Caco-2 (cell line): ENCODE measurements around the gene PCNX1. TPM values are rescaled to one million over a fixed set of nuclear protein-coding genes. Genes with fewer than 3 reads are reported as not detected.
A peak's percentile ranks its signal among the peaks of the same experiment; 100 is the strongest.

Experiments used
- BruUV-seq: library from RNA; stranded (reverse); fragments of 400-500 nt; replicated peaks from 2 replicates; lab custom pipeline; 2021; lab: Mats Ljungman, UMichigan
- CTCF ChIA-PET: fragments of 300-600 bp; sonication (Branson Sonifier 250); formaldehyde crosslinking; loops from one replicate; lab custom pipeline; 2022; ENCODE audit warnings: antibody characterized with exemption; lab: Charles Lee
- POLR2A ChIA-PET: fragments of 300-600 bp; sonication (Branson Sonifier 250); formaldehyde crosslinking; loops from one replicate; lab custom pipeline; 2022; ENCODE audit warnings: antibody characterized with exemption; lab: Charles Lee
- DNase-seq, 2 experiments: peaks; one replicate each; pipeline versions ENCODE4 v3.0.0 to v3.0.0-alpha.2; 2020 to 2022
- H3K27me3 ChIP-seq: replicated peaks from 2 replicates; pipeline ENCODE4 v1.6.0; 2011; ENCODE audit warnings: low read length; ENCODE audit not compliant: control insufficient read depth, insufficient read depth
- H3K36me3 ChIP-seq: 2 replicates; pipeline ENCODE4 v1.5.1; 2011; ENCODE audit warnings: low read length; ENCODE audit not compliant: control insufficient read depth, insufficient read depth
- H3K4me1 ChIP-seq: fragments of 250-450 bp; sonication (Bioruptor Pico); 2 replicates; pipeline ENCODE4 v1.5.1; 2020; ENCODE audit warnings: mild to moderate bottlenecking
- H3K4me3 ChIP-seq: 2 replicates; pipeline ENCODE4 v1.5.1; 2011; ENCODE audit warnings: low read depth, mild to moderate bottlenecking, control low read depth, low read length
- H3K9me3 ChIP-seq: fragments of 250-450 bp; sonication (Bioruptor Pico); 2 replicates; pipeline ENCODE4 v1.5.1; 2020; ENCODE audit warnings: mild to moderate bottlenecking, moderate library complexity
- H3K27ac Mint-ChIP-seq: one replicate; pipeline ENCODE4 v1.8.0; 2022; ENCODE audit warnings: mixed read lengths; ENCODE audit not compliant: unreplicated experiment
- H3K27me3 Mint-ChIP-seq: one replicate; pipeline ENCODE4 v1.8.0; 2022; ENCODE audit warnings: mixed read lengths; ENCODE audit not compliant: insufficient read depth, unreplicated experiment
- H3K36me3 Mint-ChIP-seq: one replicate; pipeline ENCODE4 v1.8.0; 2022; ENCODE audit warnings: mild to moderate bottlenecking, mixed read lengths; ENCODE audit not compliant: insufficient read depth, unreplicated experiment
- H3K4me1 Mint-ChIP-seq: one replicate; pipeline ENCODE4 v1.8.0; 2022; ENCODE audit warnings: low read depth, mixed read lengths; ENCODE audit not compliant: unreplicated experiment
- H3K4me3 Mint-ChIP-seq: one replicate; pipeline ENCODE4 v1.8.0; 2022; ENCODE audit warnings: mild to moderate bottlenecking, moderate library complexity, mixed read lengths; ENCODE audit not compliant: unreplicated experiment
- H3K9me3 Mint-ChIP-seq: one replicate; pipeline ENCODE4 v1.8.0; 2022; ENCODE audit warnings: mixed read lengths; ENCODE audit not compliant: unreplicated experiment
- intact Hi-C: fragments of 100-400 bp; cut with micrococcal nuclease; formaldehyde crosslinking; loops from one replicate; pipeline ENCODE4 v1.10.0; 2022; ENCODE audit not compliant: unreplicated experiment
- total RNA-seq: library from RNA; stranded (reverse); gene quantifications from 2 replicates; pipeline ENCODE4 v1.2.3, GENCODE V29; 2022
- TF ChIP-seq, protein P1 (sequence below), 2 experiments: fragments of 200-600 bp in 1 of 2; IDR thresholded peaks; 1 replicate in 1 of 2; 2 replicates in 1 of 2; pipeline versions ENCODE4 v1.5.1 to v1.8.0; 2011 to 2022; ENCODE audit warnings: antibody characterized with exemption in 1 of 2, control low read depth in 1 of 2, inconsistent platforms in 1 of 2, low read depth in 1 of 2, low read length in 1 of 2, mild to moderate bottlenecking in 1 of 2, moderate library complexity in 1 of 2; ENCODE audit not compliant: insufficient read depth in 1 of 2, severe bottlenecking in 1 of 2, unreplicated experiment in 1 of 2

PCNX1 gene
- total RNA-seq, 1 experiment from 2014 or later: 29.0 TPM

DNA sequence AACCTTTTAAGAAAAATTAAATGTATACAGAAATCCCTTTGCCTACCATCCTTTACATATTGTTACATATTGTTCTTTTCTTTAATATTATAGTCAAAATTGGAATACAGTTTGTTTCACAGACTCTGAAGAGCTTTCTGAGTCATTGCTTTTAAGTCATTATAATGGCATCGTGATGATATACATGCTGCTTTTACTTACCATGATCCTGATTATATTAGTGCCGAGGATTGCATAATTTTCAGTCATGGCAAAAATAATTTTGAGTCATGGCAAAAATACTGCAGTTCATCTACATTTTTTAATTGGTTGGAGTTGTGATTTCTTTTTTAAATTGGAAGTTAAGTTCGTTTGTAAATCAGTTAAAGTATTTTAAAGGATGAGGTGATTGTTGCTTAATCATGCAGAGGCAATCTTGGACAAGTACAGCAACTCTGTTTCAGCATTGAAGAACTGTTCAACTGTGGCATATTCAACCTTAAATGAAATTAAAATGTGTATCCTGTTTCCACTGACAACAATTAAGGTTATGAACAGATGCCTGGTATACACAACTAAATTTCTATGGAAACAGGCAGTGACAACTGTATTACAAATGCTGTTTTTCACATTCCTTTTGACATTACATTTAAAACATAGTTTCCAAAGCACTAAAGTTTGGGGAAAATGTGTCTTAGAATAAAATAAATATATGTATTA, 142.3 kb downstream of the PCNX1 start:
- H3K4me3 ChIP-seq: no peak overlapping the region
- TF ChIP-seq, protein P1, sequence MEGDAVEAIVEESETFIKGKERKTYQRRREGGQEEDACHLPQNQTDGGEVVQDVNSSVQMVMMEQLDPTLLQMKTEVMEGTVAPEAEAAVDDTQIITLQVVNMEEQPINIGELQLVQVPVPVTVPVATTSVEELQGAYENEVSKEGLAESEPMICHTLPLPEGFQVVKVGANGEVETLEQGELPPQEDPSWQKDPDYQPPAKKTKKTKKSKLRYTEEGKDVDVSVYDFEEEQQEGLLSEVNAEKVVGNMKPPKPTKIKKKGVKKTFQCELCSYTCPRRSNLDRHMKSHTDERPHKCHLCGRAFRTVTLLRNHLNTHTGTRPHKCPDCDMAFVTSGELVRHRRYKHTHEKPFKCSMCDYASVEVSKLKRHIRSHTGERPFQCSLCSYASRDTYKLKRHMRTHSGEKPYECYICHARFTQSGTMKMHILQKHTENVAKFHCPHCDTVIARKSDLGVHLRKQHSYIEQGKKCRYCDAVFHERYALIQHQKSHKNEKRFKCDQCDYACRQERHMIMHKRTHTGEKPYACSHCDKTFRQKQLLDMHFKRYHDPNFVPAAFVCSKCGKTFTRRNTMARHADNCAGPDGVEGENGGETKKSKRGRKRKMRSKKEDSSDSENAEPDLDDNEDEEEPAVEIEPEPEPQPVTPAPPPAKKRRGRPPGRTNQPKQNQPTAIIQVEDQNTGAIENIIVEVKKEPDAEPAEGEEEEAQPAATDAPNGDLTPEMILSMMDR (IDR thresholded peaks at IDR 0.05; ENCODE audit: insufficient read depth in 1 of 2, low read depth in 1 of 2, low read length in 1 of 2, severe bottlenecking in 1 of 2, unreplicated experiment in 1 of 2): no peak
- H3K9me3 Mint-ChIP-seq: no peaks in the 10 kb centered on the region
- H3K36me3 Mint-ChIP-seq: peaks cover 11% of the 10 kb centered on the region
- H3K27ac Mint-ChIP-seq: no peak overlapping the region
- H3K9me3 ChIP-seq: no peaks in the 10 kb centered on the region
- no peaks in the 10 kb centered on the region for H3K36me3 ChIP-seq
- intact Hi-C loops: no loop called here
- H3K27me3 ChIP-seq: no peaks in the 10 kb centered on the region
- no TSS peak for BruUV-seq
- no peak for DNase-seq
- H3K4me1 Mint-ChIP-seq: no peaks in the 10 kb centered on the region
- CTCF ChIA-PET: interaction anchor here (0.8 to 1.0 kb wide), 3 partner anchors 11 to 703 kb away, joined by 3 to 7 read pairs (median 4); no protein-coding TSS in a partner anchor
- H3K4me1 ChIP-seq: no peaks in the 10 kb centered on the region
- H3K4me3 Mint-ChIP-seq: no peak overlapping the region
- POLR2A ChIA-PET: no interaction called here
- H3K27me3 Mint-ChIP-seq: no peaks in the 10 kb centered on the region

- Mint-ChIP-seq H3K4me3 (no peak overlapping the region), H3K4me1 (no peaks in the 10 kb centered on the region), H3K9me3 (no peaks in the 10 kb centered on the region), H3K36me3 (peaks cover 16% of the 10 kb centered on the region), H3K27ac (no peak overlapping the region), H3K27me3 (no peaks in the 10 kb centered on the region)
- CTCF ChIA-PET: interaction anchor here (0.8 to 1.0 kb wide), 2 partner anchors 11 to 702 kb away, joined by 4 to 7 read pairs; no protein-coding TSS in a partner anchor
- TF ChIP-seq, protein P1 (IDR thresholded peaks at IDR 0.05; ENCODE audit: insufficient read depth in 1 of 2, low read depth in 1 of 2, low read length in 1 of 2, severe bottlenecking in 1 of 2, unreplicated experiment in 1 of 2): peak; percentile 26 to 58
- Histone ChIP-seq H3K4me3 (no peak overlapping the region), H3K9me3 (no peaks in the 10 kb centered on the region), H3K27me3 (no peaks in the 10 kb centered on the region), H3K36me3 (no peaks in the 10 kb centered on the region), H3K4me1 (no peaks in the 10 kb centered on the region)
- intact Hi-C loops: no loop called here
- DNase-seq: no peak
- no TSS peak for BruUV-seq
- POLR2A ChIA-PET: no interaction called here
Observed at GRCh38 chr14:71050227-71050823, 143.1 kb downstream of the PCNX1 start.

DNA sequence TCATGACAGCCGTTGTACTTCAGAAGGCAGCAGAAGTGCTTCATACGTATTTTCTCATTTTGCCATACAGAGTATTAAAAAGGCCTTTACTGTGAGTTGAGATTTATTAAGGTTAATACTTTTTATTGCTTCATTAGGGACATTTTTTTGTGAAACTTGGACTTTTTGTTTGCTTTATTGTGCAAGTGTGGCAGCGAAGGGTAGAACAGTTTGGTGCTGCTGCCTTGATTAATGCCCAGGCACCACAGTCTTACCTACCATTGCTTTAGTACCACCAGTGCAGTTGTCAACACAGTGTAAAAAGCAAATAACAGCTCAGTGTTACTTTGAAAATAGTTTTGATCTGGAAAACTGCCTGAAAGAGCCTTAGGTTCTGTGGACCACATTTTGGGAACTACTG, 147.4 kb downstream of the PCNX1 start:
- Mint-ChIP-seq H3K36me3 (peaks cover 25% of the 10 kb centered on the region), H3K9me3 (no peaks in the 10 kb centered on the region), H3K4me3 (no peak overlapping the region), H3K27ac (no peak overlapping the region), H3K4me1 (peaks cover 2% of the 10 kb centered on the region), H3K27me3 (no peaks in the 10 kb centered on the region)
- DNase-seq: no peak
- Histone ChIP-seq H3K4me3 (no peak overlapping the region), H3K4me1 (peaks cover 2% of the 10 kb centered on the region), H3K36me3 (no peaks in the 10 kb centered on the region), H3K9me3 (no peaks in the 10 kb centered on the region), H3K27me3 (no peaks in the 10 kb centered on the region)
- intact Hi-C loops: no loop called here
- TF ChIP-seq, protein P1 (IDR thresholded peaks at IDR 0.05; ENCODE audit: insufficient read depth in 1 of 2, low read depth in 1 of 2, low read length in 1 of 2, severe bottlenecking in 1 of 2, unreplicated experiment in 1 of 2): no peak
- ChIA-PET POLR2A (no interaction called here), CTCF (no interaction called here)
- BruUV-seq: no TSS peak
